Large intestine (tissue), 3 donors: ENCODE results near the gene RAB15. TPM values are rescaled to one million over a fixed set of nuclear protein-coding genes. Genes with fewer than 3 reads are reported as not detected.

Experiments
- DNase-seq, 2 donors: peaks; one replicate each; pipeline versions ENCODE4 v3.0.0 to v3.0.0-alpha.2; 2013
- H3K27ac ChIP-seq: one replicate; pipeline ENCODE4 v1.5.1; 2013; ENCODE audit warnings: low read length
- H3K27me3 ChIP-seq: 2 replicates; pipeline ENCODE4 v1.6.1; 2013; ENCODE audit warnings: low read length; ENCODE audit not compliant: control insufficient read depth, insufficient read depth
- H3K36me3 ChIP-seq: 2 replicates; pipeline ENCODE4 v1.6.1; 2013; ENCODE audit warnings: low read length; ENCODE audit not compliant: control insufficient read depth, insufficient read depth
- H3K4me1 ChIP-seq: one replicate; pipeline ENCODE4 v1.6.1; 2013; ENCODE audit warnings: low read length; ENCODE audit not compliant: control insufficient read depth, insufficient read depth
- H3K4me3 ChIP-seq: one replicate; pipeline ENCODE4 v1.5.1; 2013; ENCODE audit warnings: low read length
- H3K9me3 ChIP-seq: one replicate; pipeline ENCODE4 v1.6.1; 2013; ENCODE audit warnings: mild to moderate bottlenecking, low read depth, low read length, moderate library complexity; ENCODE audit not compliant: control insufficient read depth
- WGBS: methylation state at CpG from one replicate; pipeline ENCODE4 v1.1.5; 2013; ENCODE audit warnings: low lambda C conversion rate; ENCODE audit not compliant: insufficient coverage; 5-methylcytosine and 5-hydroxymethylcytosine counted together
- polyA plus RNA-seq: library from polyadenylated mRNA; unstranded; fragments of 120-200 nt; gene quantifications from one replicate; pipeline ENCODE4 v1.2.1, GENCODE V29; 2013

The RAB15 gene
- polyA plus RNA-seq, 1 donor = 22.8 TPM

DNA sequence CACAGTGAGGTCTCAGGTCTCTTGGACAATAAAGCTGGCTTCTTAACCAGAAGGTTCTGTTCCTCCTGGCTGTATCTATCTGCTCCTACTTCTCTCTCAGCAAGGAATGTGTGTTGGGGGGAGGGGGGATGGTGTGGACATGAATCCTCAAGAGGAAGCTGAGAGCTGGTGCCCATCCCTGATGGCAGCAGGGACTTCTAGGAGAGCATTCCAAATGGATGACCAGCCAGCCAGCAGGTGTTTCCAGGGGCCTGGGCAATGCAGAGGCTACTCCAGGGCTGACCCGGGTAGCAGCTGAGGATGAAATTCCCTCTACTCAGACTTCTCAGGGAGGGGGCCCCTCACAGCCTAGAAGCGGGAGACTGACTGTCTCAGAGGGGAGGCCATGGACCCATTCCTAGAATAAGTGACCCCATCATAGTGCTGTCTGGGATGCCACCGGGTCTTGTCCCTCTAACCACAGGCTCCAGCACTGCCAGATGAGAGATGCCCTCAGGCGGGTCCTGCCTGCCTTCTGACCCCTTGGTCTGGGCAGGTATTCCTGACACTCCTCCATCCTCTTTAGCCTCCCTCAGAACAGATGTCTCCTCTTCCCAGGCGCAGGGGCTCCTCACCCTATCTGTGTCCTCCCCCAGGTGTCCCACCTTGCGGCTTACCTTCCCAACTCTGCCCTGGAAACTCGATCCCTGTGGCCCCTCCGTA, 1.2 kb downstream of the RAB15 start:
- H3K4me1 ChIP-seq = peaks cover 16% of the 10 kb centered on the region
- no CpG with 5 or more reads among the region's 8 CpGs for WGBS
- no peaks in the 10 kb centered on the region for H3K36me3 ChIP-seq
- peak overlapping the region; percentile 52 for H3K4me3 ChIP-seq
- H3K27ac ChIP-seq = no peak overlapping the region
- no peaks in the 10 kb centered on the region for H3K9me3 ChIP-seq
- no peak for DNase-seq
- H3K27me3 ChIP-seq = no peaks in the 10 kb centered on the region

DNA sequence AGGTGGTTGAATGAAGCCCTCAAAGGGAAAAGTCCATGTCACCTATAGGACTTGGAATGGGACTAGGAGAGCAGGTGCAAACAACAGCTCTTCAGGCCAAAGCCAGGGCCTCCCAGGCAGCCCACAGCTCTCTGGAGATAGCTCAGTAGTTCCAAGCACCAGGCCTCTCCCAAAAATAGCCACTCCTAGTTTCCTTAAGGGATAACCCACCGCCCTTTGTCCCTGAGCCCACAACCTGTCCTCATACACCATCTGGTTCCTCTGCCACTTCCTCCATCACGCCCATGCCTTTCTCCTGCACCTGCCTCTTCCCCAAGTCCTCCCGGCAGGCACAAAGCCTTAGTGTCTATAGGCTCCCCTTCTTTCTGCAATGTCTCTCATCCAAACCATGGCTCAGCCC, 2.1 kb downstream of the RAB15 start:
- Histone ChIP-seq H3K4me3 (no peak overlapping the region), H3K27me3 (no peaks in the 10 kb centered on the region), H3K27ac (peak overlapping the region; percentile 22), H3K36me3 (no peaks in the 10 kb centered on the region), H3K4me1 (peaks cover 16% of the 10 kb centered on the region), H3K9me3 (no peaks in the 10 kb centered on the region)
- 60% methylated on average over 1 of the region's 3 CpGs for WGBS
- DNase-seq = peak in 1 of 2 donors; percentile 59

DNA sequence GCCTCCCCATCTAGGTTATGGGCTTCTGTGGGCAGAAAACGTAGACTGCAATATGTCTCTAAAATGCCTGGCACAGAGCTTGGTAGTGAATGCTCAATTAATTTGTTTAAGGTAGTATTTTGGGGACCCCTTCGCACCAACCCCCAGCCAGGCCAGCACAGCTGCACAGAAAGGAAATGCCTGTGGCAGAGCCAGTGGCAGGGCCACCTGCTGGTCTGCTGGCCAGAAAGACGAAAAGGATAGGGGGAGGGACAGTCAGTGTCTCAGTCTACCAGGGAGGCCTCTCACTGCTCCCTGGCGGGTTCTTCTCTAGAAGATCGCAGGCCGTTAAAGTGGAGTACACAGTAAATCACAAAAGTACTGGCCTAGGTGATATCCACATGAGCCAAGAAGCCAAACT, 3.5 kb downstream of the RAB15 start:
- peaks cover 16% of the 10 kb centered on the region for H3K4me1 ChIP-seq
- peaks cover 3% of the 10 kb centered on the region for H3K36me3 ChIP-seq
- no peaks in the 10 kb centered on the region for H3K9me3 ChIP-seq
- H3K4me3 ChIP-seq = no peak overlapping the region
- H3K27ac ChIP-seq = no peak overlapping the region
- no peak for DNase-seq
- no CpG with 5 or more reads among the region's 6 CpGs for WGBS
- no peaks in the 10 kb centered on the region for H3K27me3 ChIP-seq

DNA sequence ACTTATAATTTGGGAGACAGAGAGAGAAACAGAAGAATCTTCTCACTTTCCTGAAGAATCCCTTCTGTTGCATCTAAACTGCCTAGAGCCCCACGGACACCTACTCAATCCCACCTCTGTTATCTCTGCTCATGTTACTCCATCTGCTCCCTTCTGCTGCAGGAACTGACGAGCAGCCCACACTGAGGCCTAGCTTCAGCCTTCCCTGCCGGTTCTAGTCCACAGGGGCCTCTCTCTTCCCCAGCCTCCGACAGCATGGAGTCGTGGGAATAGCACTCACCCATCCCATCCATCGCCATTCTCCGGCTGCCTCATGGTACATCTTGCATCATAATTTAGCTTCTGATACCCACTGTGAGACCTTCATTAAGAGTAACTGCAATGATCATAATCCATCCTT, 4.0 kb downstream of the RAB15 start:
- H3K4me1 ChIP-seq = peaks cover 16% of the 10 kb centered on the region
- H3K36me3 ChIP-seq = peaks cover 7% of the 10 kb centered on the region
- WGBS = no CpG with 5 or more reads among the region's 7 CpGs
- H3K27ac ChIP-seq = no peak overlapping the region
- no peaks in the 10 kb centered on the region for H3K27me3 ChIP-seq
- DNase-seq = no peak
- H3K4me3 ChIP-seq = no peak overlapping the region
- H3K9me3 ChIP-seq = no peaks in the 10 kb centered on the region

DNA sequence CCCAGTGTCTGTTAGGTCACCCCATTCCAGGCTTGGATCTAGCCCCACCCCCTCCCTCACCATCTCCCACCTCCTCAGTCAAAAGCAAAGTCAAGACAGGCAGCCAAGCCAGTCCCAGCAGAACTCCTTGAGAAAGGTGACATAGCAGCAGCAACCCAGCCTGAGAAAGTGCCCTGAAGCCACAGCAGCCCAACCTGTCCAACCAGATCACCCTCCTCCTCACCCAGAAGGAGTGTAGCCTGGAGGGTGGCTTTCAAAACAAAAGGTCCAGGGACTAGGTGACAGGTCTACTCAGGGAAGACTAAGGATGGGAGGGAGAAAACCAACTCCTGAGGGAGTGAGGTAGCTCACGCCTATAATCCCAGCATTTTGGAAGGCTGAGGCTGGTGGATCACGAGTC, 5.2 kb downstream of the RAB15 start:
- H3K27me3 ChIP-seq = no peaks in the 10 kb centered on the region
- no peak overlapping the region for H3K4me3 ChIP-seq
- no peak for DNase-seq
- H3K36me3 ChIP-seq = peaks cover 7% of the 10 kb centered on the region
- H3K27ac ChIP-seq = no peak overlapping the region
- H3K9me3 ChIP-seq = no peaks in the 10 kb centered on the region
- H3K4me1 ChIP-seq = peaks cover 11% of the 10 kb centered on the region
- WGBS = no CpG with 5 or more reads among the region's 2 CpGs

DNA sequence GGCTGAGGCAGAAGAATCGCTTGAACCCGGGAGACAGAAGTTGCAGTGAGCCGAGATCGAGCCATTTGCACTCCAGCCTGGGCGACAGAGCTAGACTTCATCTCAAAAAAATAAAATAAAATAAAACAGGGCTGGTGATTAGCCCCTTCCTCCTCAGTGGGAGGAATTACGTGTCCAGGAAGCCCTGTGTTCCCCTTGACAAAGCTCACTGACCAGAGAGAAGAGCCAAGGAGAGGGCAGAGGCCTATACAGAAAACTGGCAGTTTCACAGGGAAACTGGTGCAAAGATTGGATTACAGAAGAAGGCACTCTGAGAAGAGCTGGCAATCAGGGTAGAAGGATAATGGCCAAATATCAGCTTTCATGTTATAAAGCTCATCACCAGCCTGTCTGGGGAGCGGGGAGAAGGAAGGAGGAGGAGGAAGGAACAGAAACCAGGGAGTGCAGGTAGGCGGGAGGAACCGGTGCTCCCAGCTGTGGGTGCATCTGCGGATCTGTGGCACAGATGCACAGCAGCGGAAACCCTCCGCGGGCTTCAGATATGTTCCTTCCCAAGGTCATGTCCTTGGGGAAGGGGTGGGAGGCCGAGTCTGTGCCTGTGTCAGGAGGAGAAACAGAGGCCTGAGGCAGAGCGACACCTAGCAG, 6.7 kb downstream of the RAB15 start:
- peaks cover 7% of the 10 kb centered on the region for H3K36me3 ChIP-seq
- no peak for DNase-seq
- WGBS = no CpG with 5 or more reads among the region's 15 CpGs
- no peak overlapping the region for H3K4me3 ChIP-seq
- peaks cover 7% of the 10 kb centered on the region for H3K4me1 ChIP-seq
- H3K9me3 ChIP-seq = no peaks in the 10 kb centered on the region
- H3K27ac ChIP-seq = no peak overlapping the region
- H3K27me3 ChIP-seq = no peaks in the 10 kb centered on the region

DNA sequence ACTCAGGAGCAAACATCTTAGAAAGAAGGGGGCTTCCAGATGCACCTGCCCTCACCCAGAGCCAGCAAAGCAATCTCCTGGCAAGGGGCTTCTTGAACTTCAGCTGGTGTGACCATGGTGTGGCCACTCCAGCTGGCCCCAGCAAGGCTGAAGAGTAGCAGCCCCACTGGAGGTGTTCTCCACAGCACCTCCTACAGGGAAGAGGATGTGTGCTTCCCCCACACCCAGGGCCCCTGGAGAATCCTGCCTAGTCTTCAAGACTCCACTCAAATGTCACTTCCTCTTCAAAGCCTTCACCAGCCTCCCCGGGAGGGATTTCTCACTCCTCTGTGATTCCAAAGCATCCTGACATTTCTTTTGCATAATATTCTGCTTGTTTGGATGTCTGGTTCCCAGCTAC, 8.5 kb downstream of the RAB15 start:
- DNase-seq = no peak
- Histone ChIP-seq H3K27me3 (no peaks in the 10 kb centered on the region), H3K4me3 (no peak overlapping the region), H3K4me1 (no peaks in the 10 kb centered on the region), H3K27ac (no peak overlapping the region), H3K36me3 (peaks cover 7% of the 10 kb centered on the region), H3K9me3 (no peaks in the 10 kb centered on the region)
- 100% methylated on average over 1 of the region's 1 CpG for WGBS

DNA sequence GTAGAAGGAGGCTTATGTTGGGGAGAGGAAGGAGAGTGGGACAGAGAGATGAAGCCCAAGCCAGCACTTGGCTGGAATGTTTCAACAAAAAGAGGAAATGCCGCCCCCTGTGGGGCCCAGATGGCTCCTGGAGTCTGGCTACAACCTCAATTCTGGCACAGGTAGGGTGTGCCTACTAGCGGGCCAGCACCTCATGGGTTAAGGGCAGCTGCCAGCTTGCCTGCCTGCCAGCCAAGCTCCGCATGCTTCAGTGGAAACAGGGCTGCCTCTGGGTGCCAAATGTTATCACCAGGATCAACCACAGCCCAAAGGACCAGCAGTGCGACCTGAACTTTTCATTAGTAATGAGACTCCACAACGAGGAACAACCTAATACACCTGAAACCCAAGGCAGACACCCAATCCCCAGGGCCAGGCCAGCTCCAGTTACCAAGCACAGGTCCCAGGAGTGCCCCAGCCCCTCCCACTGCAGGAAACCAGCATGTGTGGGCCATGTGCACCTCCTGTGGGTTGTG, 11.3 kb downstream of the RAB15 start:
- no CpG with 5 or more reads among the region's 5 CpGs for WGBS
- peaks cover 9% of the 10 kb centered on the region for H3K36me3 ChIP-seq
- DNase-seq = no peak
- H3K4me3 ChIP-seq = no peak overlapping the region
- H3K4me1 ChIP-seq = no peaks in the 10 kb centered on the region
- H3K9me3 ChIP-seq = no peaks in the 10 kb centered on the region
- H3K27ac ChIP-seq = no peak overlapping the region
- H3K27me3 ChIP-seq = no peaks in the 10 kb centered on the region

DNA sequence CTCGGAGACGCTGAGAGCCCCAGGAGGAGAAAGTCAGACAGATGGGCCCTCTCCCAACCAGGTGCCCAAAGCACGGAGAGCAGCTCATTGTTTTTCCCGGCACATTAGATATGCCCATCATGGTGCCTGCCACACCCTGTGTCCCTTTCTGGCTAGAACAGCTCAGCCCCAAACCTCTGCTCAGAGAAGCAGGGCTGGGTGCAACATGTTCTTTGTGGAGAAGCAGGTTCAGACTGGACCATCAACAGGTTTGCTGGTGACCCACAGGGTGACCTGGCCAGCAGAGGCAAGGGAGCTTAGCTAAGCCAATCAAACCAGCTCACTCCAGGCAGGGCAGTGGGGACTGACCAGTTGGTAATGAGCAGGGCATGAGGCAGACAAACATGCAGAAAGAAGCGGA, 13.4 kb downstream of the RAB15 start:
- Histone ChIP-seq H3K27ac (no peak overlapping the region), H3K9me3 (no peaks in the 10 kb centered on the region), H3K27me3 (no peaks in the 10 kb centered on the region), H3K4me3 (no peak overlapping the region), H3K36me3 (peaks cover 11% of the 10 kb centered on the region), H3K4me1 (no peaks in the 10 kb centered on the region)
- DNase-seq = no peak
- no CpG with 5 or more reads among the region's 5 CpGs for WGBS

DNA sequence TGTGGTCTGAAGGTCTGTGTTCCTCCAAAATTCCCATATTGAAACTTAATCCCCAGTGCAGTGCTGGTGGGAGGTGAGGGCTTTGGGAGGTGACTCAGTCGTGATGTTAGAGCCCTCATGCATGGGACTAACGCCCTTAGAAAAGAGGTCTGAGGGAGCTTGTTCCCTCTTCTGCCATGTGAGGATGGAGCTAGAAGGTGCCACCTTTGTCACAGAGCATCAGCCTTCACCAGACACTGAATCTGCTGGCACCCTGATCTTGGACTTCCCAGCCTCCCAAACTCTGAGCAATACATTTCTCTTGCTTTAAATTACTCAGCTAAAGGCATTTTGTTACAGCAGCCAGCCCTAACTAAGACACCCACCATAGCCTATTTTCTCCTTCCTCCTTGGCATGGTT, 13.9 kb downstream of the RAB15 start:
- Histone ChIP-seq H3K4me3 (no peak overlapping the region), H3K27ac (no peak overlapping the region), H3K4me1 (no peaks in the 10 kb centered on the region), H3K9me3 (no peaks in the 10 kb centered on the region), H3K27me3 (no peaks in the 10 kb centered on the region), H3K36me3 (peaks cover 11% of the 10 kb centered on the region)
- WGBS = no CpG with 5 or more reads among the region's 2 CpGs
- no peak for DNase-seq
